NT2/D1 (cell line): ENCODE results near the gene ATP5MC3.

Experiments used
- DNase-seq: peaks from one replicate; pipeline ENCODE4 v3.0.0-alpha.2; 2011; ENCODE audit warnings: low read depth, low spot score
- H3K27me3 ChIP-seq: 2 replicates; pipeline ENCODE4 v1.6.0; 2011; ENCODE audit warnings: mild to moderate bottlenecking; ENCODE audit not compliant: insufficient read length, insufficient read depth
- H3K36me3 ChIP-seq: 2 replicates; pipeline ENCODE4 v1.6.1; 2011; ENCODE audit warnings: mild to moderate bottlenecking, low read length, mixed read lengths; ENCODE audit not compliant: insufficient read depth, insufficient read length
- H3K4me1 ChIP-seq: 2 replicates; pipeline ENCODE4 v1.5.1; 2011; ENCODE audit not compliant: insufficient read depth, insufficient read length
- H3K4me3 ChIP-seq: 2 replicates; pipeline ENCODE4 v1.5.1; 2011; ENCODE audit warnings: low read depth; ENCODE audit not compliant: insufficient read length
- H3K9ac ChIP-seq: 2 replicates; pipeline ENCODE4 v1.6.0; 2011; ENCODE audit warnings: low read depth; ENCODE audit not compliant: insufficient read length
- H3K9me3 ChIP-seq: 2 replicates; pipeline ENCODE4 v1.5.1; 2011; ENCODE audit warnings: mild to moderate bottlenecking, low read length; ENCODE audit not compliant: insufficient read depth
- SUZ12 ChIP-seq: IDR thresholded peaks from 2 replicates; pipeline ENCODE4 v1.6.1; 2011; ENCODE audit not compliant: insufficient read length, insufficient read depth; ENCODE audit errors: extremely low read depth
- YY1 ChIP-seq: IDR thresholded peaks from 2 replicates; pipeline ENCODE4 v1.6.1; 2011; ENCODE audit not compliant: insufficient read length, insufficient read depth
- ZNF274 ChIP-seq: IDR thresholded peaks from 2 replicates; pipeline ENCODE4 v1.6.1; 2011; ENCODE audit warnings: mild to moderate bottlenecking, low read depth, low read length

Gene ATP5MC3

DNA sequence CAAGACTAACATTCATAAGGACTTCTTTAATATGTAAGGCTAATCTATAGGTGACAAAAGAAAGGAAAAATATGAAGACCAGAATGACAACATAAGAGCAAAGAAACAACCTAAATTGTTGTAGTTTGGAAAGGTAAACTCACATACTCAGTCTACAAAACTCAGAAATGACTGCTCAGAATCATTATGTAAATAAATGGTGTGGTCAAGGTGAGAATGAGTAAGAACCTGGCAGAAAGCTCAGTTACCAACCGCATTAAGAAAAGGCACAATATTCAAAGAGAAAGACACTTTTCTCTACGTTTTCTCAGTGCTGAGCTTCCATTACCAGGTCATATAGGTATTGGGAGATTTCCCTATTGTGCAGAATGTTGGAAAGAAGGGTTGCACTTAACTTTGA is 29.3 kb downstream of the ATP5MC3 start:
- H3K9me3 ChIP-seq: no peaks in the 10 kb centered on the region
- no peak for TF ChIP-seq YY1
- no peak for TF ChIP-seq ZNF274
- TF ChIP-seq SUZ12: no peak
- no peak for DNase-seq
- H3K9ac ChIP-seq: no peak overlapping the region
- H3K27me3 ChIP-seq: no peaks in the 10 kb centered on the region
- H3K4me3 ChIP-seq: no peak overlapping the region
- no peaks in the 10 kb centered on the region for H3K4me1 ChIP-seq
- peaks cover 41% of the 10 kb centered on the region for H3K36me3 ChIP-seq

GRCh38 chr2:175151791-175152190 is 29.7 kb downstream of the ATP5MC3 start:
- no peak overlapping the region for H3K9ac ChIP-seq
- peaks cover 43% of the 10 kb centered on the region for H3K36me3 ChIP-seq
- H3K4me1 ChIP-seq: no peaks in the 10 kb centered on the region
- H3K4me3 ChIP-seq: no peak overlapping the region
- H3K27me3 ChIP-seq: no peaks in the 10 kb centered on the region
- no peak for DNase-seq
- no peaks in the 10 kb centered on the region for H3K9me3 ChIP-seq
- TF ChIP-seq ZNF274 (no peak), YY1 (no peak), SUZ12 (no peak)

- H3K9ac ChIP-seq: no peak overlapping the region
- H3K4me1 ChIP-seq: no peaks in the 10 kb centered on the region
- DNase-seq: no peak
- H3K27me3 ChIP-seq: no peaks in the 10 kb centered on the region
- no peak overlapping the region for H3K4me3 ChIP-seq
- H3K9me3 ChIP-seq: no peaks in the 10 kb centered on the region
- TF ChIP-seq SUZ12: no peak
- TF ChIP-seq YY1: no peak
- no peak for TF ChIP-seq ZNF274
- peaks cover 54% of the 10 kb centered on the region for H3K36me3 ChIP-seq
Measured at GRCh38 chr2:175147186-175147585, 34.3 kb downstream of the ATP5MC3 start.

DNA sequence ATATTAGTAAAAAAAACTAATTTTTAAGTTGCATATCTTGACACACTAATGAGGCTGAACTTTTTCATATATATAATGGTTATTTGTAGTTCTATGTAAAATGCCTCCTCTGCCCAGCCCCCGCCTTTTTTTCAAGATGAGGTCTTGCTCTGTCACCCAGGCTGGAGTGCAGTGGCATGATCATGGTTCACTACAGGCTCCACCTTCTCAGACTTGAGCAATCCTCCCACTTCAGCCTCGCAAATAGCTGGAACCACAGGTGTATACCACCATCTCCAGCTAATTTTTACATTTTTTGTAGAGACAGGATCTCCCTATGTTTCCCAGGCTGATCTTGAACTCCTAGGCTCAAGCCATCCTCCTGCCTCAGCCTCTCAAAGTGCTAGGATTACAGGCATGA is 37.8 kb downstream of the ATP5MC3 start:
- H3K4me3 ChIP-seq: no peak overlapping the region
- no peaks in the 10 kb centered on the region for H3K9me3 ChIP-seq
- H3K9ac ChIP-seq: no peak overlapping the region
- TF ChIP-seq YY1: no peak
- no peak for TF ChIP-seq ZNF274
- no peak for TF ChIP-seq SUZ12
- peaks cover 43% of the 10 kb centered on the region for H3K36me3 ChIP-seq
- H3K27me3 ChIP-seq: no peaks in the 10 kb centered on the region
- H3K4me1 ChIP-seq: no peaks in the 10 kb centered on the region
- no peak for DNase-seq

DNA sequence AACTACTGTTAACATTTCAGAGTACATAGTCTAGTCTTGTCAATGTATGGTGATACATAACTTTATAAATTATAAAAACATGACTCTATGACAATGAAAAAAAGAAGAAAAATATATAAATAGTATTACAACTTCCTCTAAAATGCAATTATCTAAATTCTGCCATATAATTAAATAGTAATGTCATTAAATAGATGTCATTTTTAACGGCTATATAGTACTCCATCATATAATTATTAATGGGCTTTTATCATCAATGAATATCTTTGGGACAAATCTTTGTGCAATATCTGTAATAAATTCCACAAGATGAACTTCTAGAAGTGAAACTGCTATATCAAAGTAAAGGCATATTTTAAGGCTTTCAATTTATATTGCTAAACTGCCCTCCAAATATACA is 38.3 kb downstream of the ATP5MC3 start:
- H3K9ac ChIP-seq: no peak overlapping the region
- no peak for DNase-seq
- no peaks in the 10 kb centered on the region for H3K4me1 ChIP-seq
- no peaks in the 10 kb centered on the region for H3K27me3 ChIP-seq
- H3K36me3 ChIP-seq: peaks cover 43% of the 10 kb centered on the region
- no peak overlapping the region for H3K4me3 ChIP-seq
- TF ChIP-seq ZNF274 (no peak), YY1 (no peak), SUZ12 (no peak)
- H3K9me3 ChIP-seq: no peaks in the 10 kb centered on the region

DNA sequence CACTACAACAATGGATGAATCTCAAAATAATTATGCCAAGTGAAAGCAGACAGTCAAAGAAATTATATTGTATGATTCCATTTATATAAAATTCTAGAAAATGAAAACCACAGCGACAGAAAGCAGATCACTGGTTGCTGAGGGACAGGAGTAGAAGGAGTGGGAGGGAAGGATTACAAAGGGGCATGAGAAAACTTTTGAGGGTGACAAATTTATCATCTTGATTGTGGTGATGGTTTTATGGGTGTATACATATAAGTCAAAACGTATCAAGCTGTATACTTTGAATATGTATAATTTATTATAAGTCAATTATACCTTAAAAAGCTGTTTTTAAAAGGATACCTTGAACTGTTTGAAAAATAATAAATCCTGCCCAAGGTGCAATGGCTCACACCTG is 41.2 kb downstream of the ATP5MC3 start:
- no peak for DNase-seq
- TF ChIP-seq ZNF274 (no peak), SUZ12 (no peak), YY1 (no peak)
- Histone ChIP-seq H3K4me3 (no peak overlapping the region), H3K36me3 (peaks cover 39% of the 10 kb centered on the region), H3K9ac (no peak overlapping the region), H3K4me1 (no peaks in the 10 kb centered on the region), H3K9me3 (no peaks in the 10 kb centered on the region), H3K27me3 (no peaks in the 10 kb centered on the region)

DNA sequence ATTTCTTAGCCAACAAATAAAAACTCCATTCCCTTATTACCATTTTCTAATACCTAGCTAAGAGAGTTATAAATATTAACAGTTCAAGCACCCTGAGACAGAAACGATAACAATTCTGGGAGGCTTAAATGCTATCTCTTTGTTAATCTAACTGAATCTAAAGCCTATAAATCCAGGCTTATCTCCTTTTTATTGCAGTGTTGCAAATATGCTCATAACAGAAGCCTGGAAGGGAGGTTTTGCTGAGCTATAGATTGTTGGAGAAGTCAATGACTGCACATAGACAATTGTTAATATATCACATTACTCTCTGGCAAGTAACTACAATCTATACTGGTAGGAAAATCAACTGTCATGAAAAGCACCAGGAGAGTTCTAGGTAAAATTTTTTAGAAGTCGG is 43.7 kb downstream of the ATP5MC3 start:
- H3K9me3 ChIP-seq: no peaks in the 10 kb centered on the region
- no peak overlapping the region for H3K4me3 ChIP-seq
- TF ChIP-seq ZNF274 (no peak), SUZ12 (no peak), YY1 (no peak)
- no peak overlapping the region for H3K9ac ChIP-seq
- no peaks in the 10 kb centered on the region for H3K27me3 ChIP-seq
- no peak for DNase-seq
- H3K4me1 ChIP-seq: no peaks in the 10 kb centered on the region
- peaks cover 45% of the 10 kb centered on the region for H3K36me3 ChIP-seq
